Activated gamma-delta T cell treated with anti-CD3 and anti-CD28 coated beads, Interleukin-2, amount 50 U/mL, for 16 hours (primary cell): Measurements from ENCODE around the gene RSBN1L.
"Not testable (repeated sequence)": the region's sequence is repeated elsewhere in the genome, so short reads cannot be mapped to it uniquely, and the experiment has no call there.

Experiments used
- DNase-seq: peaks from one replicate; pipeline ENCODE4 v3.0.0-alpha.2; 2020; ENCODE audit warnings: low read depth

RSBN1L gene

GRCh38 chr7:77770316-77770715, 74.1 kb downstream of the RSBN1L start:
- DNase-seq, result no peak

GRCh38 chr7:77771901-77772300, 75.6 kb downstream of the RSBN1L start:
- DNase-seq, result no peak

- no peak for DNase-seq
Observed at GRCh38 chr7:77778535-77778934, 82.3 kb downstream of the RSBN1L start.

GRCh38 chr7:77782383-77782782, 86.1 kb downstream of the RSBN1L start:
- DNase-seq, result no peak

GRCh38 chr7:77783111-77783510, 86.9 kb downstream of the RSBN1L start:
- no peak for DNase-seq

- no peak for DNase-seq
Observed at GRCh38 chr7:77783545-77783944, 87.3 kb downstream of the RSBN1L start.

- not testable (repeated sequence) for DNase-seq
Observed at GRCh38 chr7:77784426-77784825, 88.2 kb downstream of the RSBN1L start.

- DNase-seq, result no peak
Observed at GRCh38 chr7:77786018-77786417, 89.8 kb downstream of the RSBN1L start.

GRCh38 chr7:77786741-77787140, 90.5 kb downstream of the RSBN1L start:
- no peak for DNase-seq

- DNase-seq, result no peak
Observed at GRCh38 chr7:77788327-77788902, 92.2 kb downstream of the RSBN1L start.

GRCh38 chr7:77791336-77791735, 95.1 kb downstream of the RSBN1L start:
- DNase-seq, result no peak

GRCh38 chr7:77791956-77792355, 95.7 kb downstream of the RSBN1L start:
- no peak for DNase-seq

- DNase-seq, result no peak
Observed at GRCh38 chr7:77794000-77794399, 97.7 kb downstream of the RSBN1L start.

GRCh38 chr7:77796109-77796508, 99.8 kb downstream of the RSBN1L start:
- no peak for DNase-seq

GRCh38 chr7:77796960-77797359, 100.7 kb downstream of the RSBN1L start:
- DNase-seq, result no peak

GRCh38 chr7:77797734-77798393, 101.6 kb downstream of the RSBN1L start:
- DNase-seq, result no peak

GRCh38 chr7:77798394-77799077, 102.3 kb downstream of the RSBN1L start, which contains the start of the genes PHTF2 and TMEM60:
Gene PHTF2, plus strand, starts transcription at chr7:77798773.
Gene TMEM60, minus strand, starts transcription at chr7:77798434. Its CDS starts 4,061 bp downstream, at chr7:77794373.
- DNase-seq, result peak; percentile 88

- no peak for DNase-seq
Observed at GRCh38 chr7:77799078-77799964, 103.1 kb downstream of the RSBN1L start.

GRCh38 chr7:77800158-77800557, 103.9 kb downstream of the RSBN1L start:
- no peak for DNase-seq

GRCh38 chr7:77800730-77801129, 104.5 kb downstream of the RSBN1L start:
- DNase-seq, result no peak

GRCh38 chr7:77802557-77803405, 106.5 kb downstream of the RSBN1L start:
- DNase-seq, result no peak
